SK-N-SH (cell line): ENCODE measurements around the gene MRC1. TPM values are rescaled to one million over a fixed set of nuclear protein-coding genes. Genes with fewer than 3 reads are reported as not detected.

Experiments
- CTCF ChIA-PET: fragments of 300-600, 350-600 bp; formaldehyde crosslinking; extraction: SDS; loops from one replicate; lab custom pipeline; 2021; lab: Yijun Ruan, JAX
- POLR2A ChIA-PET: fragments of 350-600 bp; sonication (Branson Sonifier 250); formaldehyde crosslinking; extraction: SDS; loops from one replicate; lab custom pipeline; 2020; ENCODE audit warnings: antibody characterized with exemption, inconsistent platforms; lab: Yijun Ruan, JAX
- DNase-seq: peaks from one replicate; pipeline ENCODE4 v3.0.0; 2012
- H2AFZ ChIP-seq: fragments of 200-600 bp; sonication (generic); 2 replicates; pipeline ENCODE4 v1.8.1; 2016; ENCODE audit warnings: antibody characterized with exemption, mild to moderate bottlenecking, low read depth
- H3F3A ChIP-seq: fragments of 200-600 bp; sonication (generic); replicated peaks from 2 replicates; pipeline ENCODE3; 2016; ENCODE audit warnings: antibody characterized with exemption, mild to moderate bottlenecking; ENCODE audit not compliant: insufficient read depth
- H3K27ac ChIP-seq, 2 experiments: fragments of 200-500 bp in 1 of 2; fragments of 200-600 bp in 1 of 2; sonication (Bioruptor generic) in 1 of 2; sonication (generic), shearing (Covaris generic) in 1 of 2; 2 replicates each; pipeline versions ENCODE4 v1.5.1 to v1.6.1; 2014 to 2016; ENCODE audit warnings: low read depth in 2 of 2, inconsistent platforms in 1 of 2, low read length in 1 of 2, mild to moderate bottlenecking in 1 of 2, mixed read lengths in 1 of 2
- H3K27me3 ChIP-seq: fragments of 200-600 bp; sonication (generic), shearing (Covaris generic); 2 replicates; pipeline ENCODE4 v1.6.1; 2016; ENCODE audit warnings: mixed run types; ENCODE audit not compliant: insufficient read depth
- H3K36me3 ChIP-seq, 2 experiments: fragments of 200-500 bp in 1 of 2; fragments of 200-600 bp in 1 of 2; sonication (Bioruptor generic) in 1 of 2; sonication (generic) in 1 of 2; replicated peaks in 1 of 2; 2 replicates each; pipeline versions ENCODE3 to v1.5.1; 2014 to 2016; ENCODE audit warnings: low read length in 1 of 2, mild to moderate bottlenecking in 1 of 2; ENCODE audit not compliant: insufficient read depth in 2 of 2, control insufficient read depth in 1 of 2
- H3K4me1 ChIP-seq, 2 experiments: fragments of 200-500 bp in 1 of 2; fragments of 200-600 bp in 1 of 2; sonication (Bioruptor generic) in 1 of 2; sonication (generic), shearing (Covaris generic) in 1 of 2; 2 replicates each; pipeline versions ENCODE4 v1.5.1 to v1.6.1; 2014 to 2016; ENCODE audit warnings: low read depth in 1 of 2, low read length in 1 of 2, mixed run types in 1 of 2; ENCODE audit not compliant: insufficient read depth in 2 of 2, control insufficient read depth in 1 of 2
- H3K4me2 ChIP-seq: fragments of 200-600 bp; sonication (generic), shearing (Covaris generic); 2 replicates; pipeline ENCODE4 v1.6.1; 2017; ENCODE audit warnings: mixed run types
- H3K4me3 ChIP-seq, 2 experiments: fragments of 200-500 bp in 1 of 2; fragments of 200-600 bp in 1 of 2; sonication (Bioruptor generic) in 1 of 2; sonication (generic), shearing (Covaris generic) in 1 of 2; 2 replicates each; pipeline versions ENCODE4 v1.5.1 to v1.8.1; 2014 to 2016; ENCODE audit warnings: low read depth in 2 of 2, inconsistent platforms in 1 of 2, low read length in 1 of 2, mild to moderate bottlenecking in 1 of 2, mixed read lengths in 1 of 2, moderate library complexity in 1 of 2
- H3K79me2 ChIP-seq: fragments of 200-600 bp; sonication (generic); 2 replicates; pipeline ENCODE4 v1.8.1; 2017; ENCODE audit warnings: mild to moderate bottlenecking; ENCODE audit not compliant: insufficient read depth
- H3K9ac ChIP-seq: fragments of 200-600 bp; sonication (generic); 2 replicates; pipeline ENCODE4 v1.6.1; 2017; ENCODE audit warnings: mixed run types
- H3K9me2 ChIP-seq: fragments of 200-600 bp; sonication (generic); 2 replicates; pipeline ENCODE4 v1.6.1; 2017; ENCODE audit warnings: mixed run types
- H3K9me3 ChIP-seq: fragments of 200-600 bp; sonication (generic); 2 replicates; pipeline ENCODE4 v1.6.1; 2017; ENCODE audit warnings: mixed run types, mild to moderate bottlenecking, moderate library complexity
- H4K20me1 ChIP-seq: fragments of 200-600 bp; sonication (generic); 2 replicates; pipeline ENCODE4 v1.6.1; 2017; ENCODE audit warnings: mild to moderate bottlenecking, mixed run types; ENCODE audit not compliant: insufficient read depth
- CHD2 ChIP-seq: fragments of 150-350 bp; IDR thresholded peaks from 2 replicates; pipeline ENCODE4 v1.6.1; 2018; ENCODE audit warnings: low read length; ENCODE audit not compliant: partially characterized antibody
- ELF1 ChIP-seq: IDR thresholded peaks from 2 replicates; pipeline ENCODE4 v1.4.0; 2012
- EP300 ChIP-seq, 2 experiments: IDR thresholded peaks; 2 replicates each; pipeline versions ENCODE4 v1.4.0 to v1.6.1; 2012; ENCODE audit warnings: borderline replicate concordance in 1 of 2, low read depth in 1 of 2, low read length in 1 of 2
- FOSL2 ChIP-seq: IDR thresholded peaks from 2 replicates; pipeline ENCODE4 v1.4.0; 2012; ENCODE audit warnings: low read depth, mild to moderate bottlenecking, moderate library complexity, borderline replicate concordance
- FOXJ3 ChIP-seq: sonication (generic); formaldehyde crosslinking; IDR thresholded peaks from 2 replicates; pipeline ENCODE4 v1.5.1; 2020; ENCODE audit warnings: mild to moderate bottlenecking, missing genetic modification reagents
- FOXM1 ChIP-seq: IDR thresholded peaks from 2 replicates; pipeline ENCODE4 v1.4.0; 2012; ENCODE audit warnings: low read depth, mild to moderate bottlenecking
- JUND ChIP-seq: IDR thresholded peaks from 2 replicates; pipeline ENCODE4 v1.4.0; 2012
- MEF2A ChIP-seq: IDR thresholded peaks from 2 replicates; pipeline ENCODE4 v1.4.0; 2012; ENCODE audit warnings: low read depth, borderline replicate concordance
- MXI1 ChIP-seq: IDR thresholded peaks from 2 replicates; pipeline ENCODE4 v1.6.1; 2012; ENCODE audit warnings: mild to moderate bottlenecking, low read depth, low read length, improper control_type of control experiment
- NFIC ChIP-seq: IDR thresholded peaks from 2 replicates; pipeline ENCODE4 v1.4.0; 2012; ENCODE audit warnings: borderline replicate concordance
- NRF1 ChIP-seq: IDR thresholded peaks from 2 replicates; pipeline ENCODE4 v1.6.1; 2012; ENCODE audit warnings: low read depth, mild to moderate bottlenecking, low read length
- POLR2AphosphoS5 ChIP-seq: IDR thresholded peaks from 2 replicates; pipeline ENCODE4 v1.6.1; 2012; ENCODE audit warnings: low read depth, low read length
- RAD21 ChIP-seq: IDR thresholded peaks from 2 replicates; pipeline ENCODE4 v1.6.1; 2012; ENCODE audit warnings: mild to moderate bottlenecking, low read length
- RFX5 ChIP-seq: IDR thresholded peaks from 2 replicates; pipeline ENCODE4 v1.6.1; 2012; ENCODE audit warnings: mild to moderate bottlenecking, improper control_type of control experiment, low read length
- SIN3A ChIP-seq: IDR thresholded peaks from 2 replicates; pipeline ENCODE4 v1.6.1; 2012; ENCODE audit warnings: low read depth, mild to moderate bottlenecking, low read length, moderate library complexity, borderline replicate concordance
- SMC3 ChIP-seq: IDR thresholded peaks from 2 replicates; pipeline ENCODE4 v1.6.1; 2012; ENCODE audit warnings: low read depth, low read length, improper control_type of control experiment
- TCF12 ChIP-seq: IDR thresholded peaks from 2 replicates; pipeline ENCODE4 v1.4.0; 2012
- TEAD4 ChIP-seq: IDR thresholded peaks from 2 replicates; pipeline ENCODE4 v1.4.0; 2012; ENCODE audit warnings: mild to moderate bottlenecking, borderline replicate concordance; ENCODE audit not compliant: insufficient read depth
- YY1 ChIP-seq: IDR thresholded peaks from 2 replicates; pipeline ENCODE4 v1.4.0; 2012; ENCODE audit warnings: low read depth, mild to moderate bottlenecking
- WGBS: methylation state at CpG from one replicate; pipeline ENCODE4 v1.1.6; 2017; ENCODE audit warnings: low lambda C conversion rate; 5-methylcytosine and 5-hydroxymethylcytosine counted together
- polyA plus RNA-seq, 3 experiments: library from polyadenylated mRNA; depleted of rRNA; stranded (reverse); fragments of >200 nt; gene quantifications; 2 replicates each; pipeline ENCODE4 v1.2.3, GENCODE V29; 2012
- TF ChIP-seq, protein P1 (sequence below): fragments of 150-350 bp; IDR thresholded peaks from 2 replicates; pipeline ENCODE4 v1.6.1; 2016; ENCODE audit warnings: mild to moderate bottlenecking, low read depth, low read length
- TF ChIP-seq, protein P2 (sequence below): IDR thresholded peaks from 2 replicates; pipeline ENCODE4 v1.4.0; 2012; ENCODE audit warnings: low read depth, borderline replicate concordance
- TF ChIP-seq, protein P3 (sequence below): fragments of 150-350 bp; IDR thresholded peaks from 2 replicates; pipeline ENCODE4 v1.6.1; 2017; ENCODE audit warnings: antibody characterized with exemption, low read length, low read depth, borderline replicate concordance
- TF ChIP-seq, protein P4 (sequence below): IDR thresholded peaks from 2 replicates; pipeline ENCODE4; 2012
- TF ChIP-seq, protein P5 (sequence below): IDR thresholded peaks from 2 replicates; pipeline ENCODE4 v1.4.0; 2012; ENCODE audit warnings: low read depth
- TF ChIP-seq, protein P6 (sequence below): IDR thresholded peaks from 2 replicates; pipeline ENCODE4 v1.6.1; 2012; ENCODE audit warnings: mild to moderate bottlenecking, low read depth, low read length, moderate library complexity

MRC1 gene
- polyA plus RNA-seq, 1 of the 3 experiments (the other 2 are of a cell fraction): not detected

- H3K79me2 ChIP-seq: no peaks in the 10 kb centered on the region
- peak overlapping the region; percentile 30 for H2AFZ ChIP-seq
- H3K27me3 ChIP-seq: no peaks in the 10 kb centered on the region
- 25% methylated on average over 7 of the region's 13 CpGs for WGBS
- POLR2A ChIA-PET: no interaction called here
- no peaks in the 10 kb centered on the region for H3K9me2 ChIP-seq
- H3K9me3 ChIP-seq: no peaks in the 10 kb centered on the region
- no peak for DNase-seq
- H4K20me1 ChIP-seq: no peaks in the 10 kb centered on the region
- 0 out of 4 replicates have a peak overlapping the region, but pooled peaks of 1 of the 2 experiments have one; percentile 21 for H3K4me3 ChIP-seq
- H3F3A ChIP-seq: peaks cover 40% of the 10 kb centered on the region
- peak overlapping the region; percentile 73 for H3K4me2 ChIP-seq
- CTCF ChIA-PET: interaction anchor here (0.7 kb wide), 1 partner anchor 451 kb away, joined by 3 read pairs; no protein-coding TSS in a partner anchor
- H3K36me3 ChIP-seq: no peaks in the 10 kb centered on the region
- H3K4me1 ChIP-seq: peaks cover 16 to 36% of the 10 kb centered on the region in 2 experiments; a peak in 3 of 4 replicates
- H3K27ac ChIP-seq: peak overlapping the region; percentile 31 to 82; a peak in 3 of 4 replicates
- peak overlapping the region; percentile 47; the same call in 1 of the 2 replicates for H3K9ac ChIP-seq
- TF ChIP-seq, protein P1, sequence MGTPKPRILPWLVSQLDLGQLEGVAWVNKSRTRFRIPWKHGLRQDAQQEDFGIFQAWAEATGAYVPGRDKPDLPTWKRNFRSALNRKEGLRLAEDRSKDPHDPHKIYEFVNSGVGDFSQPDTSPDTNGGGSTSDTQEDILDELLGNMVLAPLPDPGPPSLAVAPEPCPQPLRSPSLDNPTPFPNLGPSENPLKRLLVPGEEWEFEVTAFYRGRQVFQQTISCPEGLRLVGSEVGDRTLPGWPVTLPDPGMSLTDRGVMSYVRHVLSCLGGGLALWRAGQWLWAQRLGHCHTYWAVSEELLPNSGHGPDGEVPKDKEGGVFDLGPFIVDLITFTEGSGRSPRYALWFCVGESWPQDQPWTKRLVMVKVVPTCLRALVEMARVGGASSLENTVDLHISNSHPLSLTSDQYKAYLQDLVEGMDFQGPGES: no peak
- TF ChIP-seq ELF1 (no peak), MXI1 (no peak), TEAD4 (peak; percentile 82), SMC3 (no peak), FOXM1 (no peak), FOXJ3 (CRISPR knock-in tag) (no peak), CHD2 (no peak), JUND (peak; percentile 96), FOSL2 (peak; percentile 97), YY1 (no peak), NRF1 (no peak), POLR2AphosphoS5 (peak; percentile 57; the same call in 1 of the 2 replicates), RFX5 (peak; percentile 28; the same call in 1 of the 2 replicates), NFIC (peak; percentile 50; the same call in 1 of the 2 replicates), RAD21 (no peak), EP300 (IDR thresholded peaks at IDR 0.05; ENCODE audit: borderline replicate concordance in 1 of 2, low read depth in 1 of 2, low read length in 1 of 2) (peak in 1 of 2 experiments; percentile 72; a peak in 2 of 4 replicates), MEF2A (peak; percentile 30; the same call in 1 of the 2 replicates), SIN3A (peak; percentile 46; the same call in 1 of the 2 replicates), TCF12 (peak; percentile 85)
- TF ChIP-seq, protein P2, sequence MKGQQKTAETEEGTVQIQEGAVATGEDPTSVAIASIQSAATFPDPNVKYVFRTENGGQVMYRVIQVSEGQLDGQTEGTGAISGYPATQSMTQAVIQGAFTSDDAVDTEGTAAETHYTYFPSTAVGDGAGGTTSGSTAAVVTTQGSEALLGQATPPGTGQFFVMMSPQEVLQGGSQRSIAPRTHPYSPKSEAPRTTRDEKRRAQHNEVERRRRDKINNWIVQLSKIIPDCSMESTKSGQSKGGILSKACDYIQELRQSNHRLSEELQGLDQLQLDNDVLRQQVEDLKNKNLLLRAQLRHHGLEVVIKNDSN: no peak
- TF ChIP-seq, protein P3, sequence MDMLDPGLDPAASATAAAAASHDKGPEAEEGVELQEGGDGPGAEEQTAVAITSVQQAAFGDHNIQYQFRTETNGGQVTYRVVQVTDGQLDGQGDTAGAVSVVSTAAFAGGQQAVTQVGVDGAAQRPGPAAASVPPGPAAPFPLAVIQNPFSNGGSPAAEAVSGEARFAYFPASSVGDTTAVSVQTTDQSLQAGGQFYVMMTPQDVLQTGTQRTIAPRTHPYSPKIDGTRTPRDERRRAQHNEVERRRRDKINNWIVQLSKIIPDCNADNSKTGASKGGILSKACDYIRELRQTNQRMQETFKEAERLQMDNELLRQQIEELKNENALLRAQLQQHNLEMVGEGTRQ: no peak
- TF ChIP-seq, protein P4, sequence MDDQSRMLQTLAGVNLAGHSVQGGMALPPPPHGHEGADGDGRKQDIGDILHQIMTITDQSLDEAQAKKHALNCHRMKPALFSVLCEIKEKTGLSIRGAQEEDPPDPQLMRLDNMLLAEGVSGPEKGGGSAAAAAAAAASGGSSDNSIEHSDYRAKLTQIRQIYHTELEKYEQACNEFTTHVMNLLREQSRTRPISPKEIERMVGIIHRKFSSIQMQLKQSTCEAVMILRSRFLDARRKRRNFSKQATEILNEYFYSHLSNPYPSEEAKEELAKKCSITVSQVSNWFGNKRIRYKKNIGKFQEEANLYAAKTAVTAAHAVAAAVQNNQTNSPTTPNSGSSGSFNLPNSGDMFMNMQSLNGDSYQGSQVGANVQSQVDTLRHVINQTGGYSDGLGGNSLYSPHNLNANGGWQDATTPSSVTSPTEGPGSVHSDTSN: peak; percentile 84
- TF ChIP-seq, protein P5, sequence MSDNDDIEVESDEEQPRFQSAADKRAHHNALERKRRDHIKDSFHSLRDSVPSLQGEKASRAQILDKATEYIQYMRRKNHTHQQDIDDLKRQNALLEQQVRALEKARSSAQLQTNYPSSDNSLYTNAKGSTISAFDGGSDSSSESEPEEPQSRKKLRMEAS: peak; percentile 52; the same call in 1 of the 2 replicates
- TF ChIP-seq, protein P6, sequence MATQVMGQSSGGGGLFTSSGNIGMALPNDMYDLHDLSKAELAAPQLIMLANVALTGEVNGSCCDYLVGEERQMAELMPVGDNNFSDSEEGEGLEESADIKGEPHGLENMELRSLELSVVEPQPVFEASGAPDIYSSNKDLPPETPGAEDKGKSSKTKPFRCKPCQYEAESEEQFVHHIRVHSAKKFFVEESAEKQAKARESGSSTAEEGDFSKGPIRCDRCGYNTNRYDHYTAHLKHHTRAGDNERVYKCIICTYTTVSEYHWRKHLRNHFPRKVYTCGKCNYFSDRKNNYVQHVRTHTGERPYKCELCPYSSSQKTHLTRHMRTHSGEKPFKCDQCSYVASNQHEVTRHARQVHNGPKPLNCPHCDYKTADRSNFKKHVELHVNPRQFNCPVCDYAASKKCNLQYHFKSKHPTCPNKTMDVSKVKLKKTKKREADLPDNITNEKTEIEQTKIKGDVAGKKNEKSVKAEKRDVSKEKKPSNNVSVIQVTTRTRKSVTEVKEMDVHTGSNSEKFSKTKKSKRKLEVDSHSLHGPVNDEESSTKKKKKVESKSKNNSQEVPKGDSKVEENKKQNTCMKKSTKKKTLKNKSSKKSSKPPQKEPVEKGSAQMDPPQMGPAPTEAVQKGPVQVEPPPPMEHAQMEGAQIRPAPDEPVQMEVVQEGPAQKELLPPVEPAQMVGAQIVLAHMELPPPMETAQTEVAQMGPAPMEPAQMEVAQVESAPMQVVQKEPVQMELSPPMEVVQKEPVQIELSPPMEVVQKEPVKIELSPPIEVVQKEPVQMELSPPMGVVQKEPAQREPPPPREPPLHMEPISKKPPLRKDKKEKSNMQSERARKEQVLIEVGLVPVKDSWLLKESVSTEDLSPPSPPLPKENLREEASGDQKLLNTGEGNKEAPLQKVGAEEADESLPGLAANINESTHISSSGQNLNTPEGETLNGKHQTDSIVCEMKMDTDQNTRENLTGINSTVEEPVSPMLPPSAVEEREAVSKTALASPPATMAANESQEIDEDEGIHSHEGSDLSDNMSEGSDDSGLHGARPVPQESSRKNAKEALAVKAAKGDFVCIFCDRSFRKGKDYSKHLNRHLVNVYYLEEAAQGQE: peak; percentile 60
Measured at GRCh38 chr10:17787087-17787961, 21.8 kb upstream of the MRC1 start.
